ENCODE measurements around the gene WASHC1. TPM values are rescaled to one million over a fixed set of nuclear protein-coding genes. Genes with fewer than 3 reads are reported as not detected.
"Not testable (repeated sequence)": the region's sequence is repeated elsewhere in the genome, so short reads cannot be mapped to it uniquely, and the experiment has no call there.

The WASHC1 gene
- total RNA-seq, 1 donor from 2014 or later: 4.3 TPM

DNA sequence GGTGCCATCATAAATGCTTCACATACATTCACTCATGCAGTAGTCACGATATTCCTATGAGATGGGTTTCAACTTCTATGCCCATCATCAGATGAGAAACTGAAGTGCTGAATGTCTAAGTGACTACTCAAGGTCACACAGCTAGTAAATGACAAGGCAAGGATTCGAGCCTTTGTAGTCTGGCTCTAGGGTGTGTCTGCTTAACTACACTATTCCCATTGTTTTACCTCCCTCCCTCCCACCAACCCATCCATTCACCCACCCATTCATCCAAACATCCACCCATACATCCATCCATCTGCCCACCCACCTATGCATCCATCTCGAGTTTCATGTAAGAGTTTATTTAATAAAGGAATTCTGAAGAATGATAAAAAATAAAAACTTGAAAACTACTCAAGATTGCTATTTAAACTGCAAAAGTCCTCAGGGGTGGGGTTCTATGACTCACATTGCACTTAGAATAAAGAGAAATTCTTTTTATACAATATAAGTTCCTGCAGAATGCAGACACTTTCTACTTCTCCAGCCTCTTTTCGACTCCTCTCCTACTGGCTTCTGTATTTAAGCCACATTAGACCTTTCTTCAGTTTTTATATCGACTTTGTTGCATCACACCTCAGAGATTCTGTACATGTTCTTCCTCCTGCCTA, 19.1 kb upstream of the WASHC1 start:
- H3K27ac ChIP-seq; H3K27me3 ChIP-seq; H3K27me3 Mint-ChIP-seq (ENCODE audit: insufficient read depth, low read depth); H3F3A ChIP-seq (ENCODE audit: low read depth); H2AFZ ChIP-seq (replicated peaks); H3K9me3 Mint-ChIP-seq; H3K9me3 ChIP-seq (ENCODE audit: low read depth); H3K9ac ChIP-seq; H3K4me3 ChIP-seq; DNase-seq (ENCODE audit: low spot score); H3K4me1 Mint-ChIP-seq; H3K36me3 ChIP-seq; H3K4me2 ChIP-seq; H3K4me1 ChIP-seq; H4K20me1 ChIP-seq (ENCODE audit: low read depth); H3K36me3 Mint-ChIP-seq; H3K79me2 ChIP-seq (ENCODE audit: low read depth); H3K27ac Mint-ChIP-seq; H3K4me3 Mint-ChIP-seq: not testable (repeated sequence)

DNA sequence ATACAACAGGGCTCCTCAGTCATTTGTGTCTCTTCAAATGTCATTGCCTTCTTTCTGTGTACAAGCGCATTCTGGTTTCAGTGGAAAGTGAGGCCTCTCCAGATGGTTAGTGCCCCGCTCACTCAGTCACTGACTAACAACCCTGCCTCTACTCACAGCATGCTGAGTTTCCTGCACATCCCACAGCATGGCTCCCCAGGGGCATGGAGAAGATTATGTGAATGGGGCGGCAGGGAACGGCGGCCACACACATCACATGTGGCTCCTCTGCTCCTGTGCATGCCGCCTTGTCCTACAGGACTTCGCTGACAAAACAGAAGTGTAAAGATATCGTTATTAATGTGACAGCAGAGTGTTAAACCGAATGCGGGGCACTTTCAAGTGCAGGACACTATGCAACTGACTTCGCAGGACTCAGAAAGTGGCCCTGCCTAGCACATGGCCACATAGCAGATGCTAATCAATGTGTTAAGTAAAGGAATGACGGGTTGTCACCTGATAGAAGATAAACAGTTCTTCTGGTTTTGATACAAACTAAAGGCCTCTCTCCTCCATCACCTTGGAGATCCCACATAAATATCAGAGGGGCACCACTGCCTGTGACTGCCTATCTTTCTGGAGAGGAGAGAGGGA, 17.5 kb upstream of the WASHC1 start:
- H3K36me3 ChIP-seq; DNase-seq (ENCODE audit: low spot score); H3K4me1 ChIP-seq; H3K4me3 ChIP-seq; H3K27ac ChIP-seq; H3K9me3 Mint-ChIP-seq; H3K4me3 Mint-ChIP-seq; H3F3A ChIP-seq (ENCODE audit: low read depth); H3K36me3 Mint-ChIP-seq; H3K27me3 Mint-ChIP-seq (ENCODE audit: insufficient read depth, low read depth); H3K9me3 ChIP-seq (ENCODE audit: low read depth); H3K79me2 ChIP-seq (ENCODE audit: low read depth); H3K4me1 Mint-ChIP-seq; H3K9ac ChIP-seq; H3K4me2 ChIP-seq; H3K27me3 ChIP-seq; H4K20me1 ChIP-seq (ENCODE audit: low read depth); H3K27ac Mint-ChIP-seq; H2AFZ ChIP-seq (replicated peaks): not testable (repeated sequence)

DNA sequence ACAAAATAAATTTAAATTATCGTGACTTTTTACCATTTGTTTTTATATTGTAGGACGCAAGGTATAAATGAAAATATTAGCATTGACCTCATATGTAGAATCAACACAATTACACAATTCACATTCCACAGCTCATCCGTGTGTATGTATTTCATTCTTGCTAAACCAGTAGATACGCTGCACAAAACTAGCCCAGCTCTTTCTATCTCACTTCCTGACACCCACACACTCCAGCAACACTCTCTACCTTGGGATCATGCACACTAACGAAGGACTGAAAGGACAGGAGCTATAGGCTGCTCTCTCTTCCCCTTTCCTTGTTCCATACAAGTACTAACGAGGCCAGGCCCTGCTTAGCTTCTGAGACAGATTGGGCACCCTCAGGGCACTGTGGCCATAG, 16.9 kb upstream of the WASHC1 start:
- not testable (repeated sequence) for H3K36me3 ChIP-seq; H3K9me3 ChIP-seq (ENCODE audit: low read depth); H2AFZ ChIP-seq (replicated peaks); H3K27me3 Mint-ChIP-seq (ENCODE audit: insufficient read depth, low read depth); H3K27ac ChIP-seq; H3K36me3 Mint-ChIP-seq; H3F3A ChIP-seq (ENCODE audit: low read depth); H3K9me3 Mint-ChIP-seq; H3K4me2 ChIP-seq; H4K20me1 ChIP-seq (ENCODE audit: low read depth); DNase-seq (ENCODE audit: low spot score); H3K4me3 Mint-ChIP-seq; H3K27me3 ChIP-seq; H3K4me3 ChIP-seq; H3K27ac Mint-ChIP-seq; H3K9ac ChIP-seq; H3K4me1 ChIP-seq; H3K79me2 ChIP-seq (ENCODE audit: low read depth); H3K4me1 Mint-ChIP-seq

DNA sequence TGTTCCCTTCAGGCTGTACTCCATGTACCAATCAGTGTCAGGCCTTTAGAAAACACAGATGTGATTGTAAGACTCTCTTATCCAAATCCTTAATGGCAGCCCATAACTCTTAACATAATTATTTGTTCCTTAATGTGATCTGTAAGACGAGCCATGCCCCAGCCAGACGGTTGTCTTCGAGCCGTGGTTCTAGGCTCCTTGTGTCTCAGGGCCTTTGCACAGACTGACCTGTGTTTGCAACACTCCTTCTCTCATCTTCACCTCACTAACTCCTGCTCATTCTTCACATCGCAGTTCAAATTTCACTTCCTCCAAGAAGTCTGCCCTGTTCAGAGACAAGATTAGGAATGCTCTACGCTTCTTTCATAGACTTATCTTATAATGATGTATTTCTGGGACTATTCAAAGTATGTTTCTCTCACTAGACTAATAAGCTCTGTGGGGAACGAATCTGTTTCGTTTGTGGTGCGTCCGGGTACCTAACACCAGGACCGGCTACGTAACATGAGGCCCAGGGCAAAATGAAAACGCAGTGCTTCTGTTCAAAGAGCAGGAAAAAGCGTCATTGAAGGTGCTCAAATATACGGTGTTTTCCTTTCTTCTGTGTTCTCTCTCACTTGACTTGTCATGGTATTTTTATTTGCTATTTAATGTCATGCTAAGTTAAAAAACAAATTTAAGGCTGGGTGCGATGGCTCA, 16.1 kb upstream of the WASHC1 start:
- H3K79me2 ChIP-seq (ENCODE audit: low read depth); H3K36me3 Mint-ChIP-seq; H3K4me1 ChIP-seq; H3K27me3 ChIP-seq; H3K9ac ChIP-seq; H3K4me2 ChIP-seq; H3K4me3 Mint-ChIP-seq; H3K27me3 Mint-ChIP-seq (ENCODE audit: insufficient read depth, low read depth); H3F3A ChIP-seq (ENCODE audit: low read depth); H3K4me3 ChIP-seq; H3K36me3 ChIP-seq; H3K27ac Mint-ChIP-seq; H3K27ac ChIP-seq; H3K9me3 ChIP-seq (ENCODE audit: low read depth); H4K20me1 ChIP-seq (ENCODE audit: low read depth); H3K4me1 Mint-ChIP-seq; DNase-seq (ENCODE audit: low spot score); H2AFZ ChIP-seq (replicated peaks); H3K9me3 Mint-ChIP-seq: not testable (repeated sequence)

DNA sequence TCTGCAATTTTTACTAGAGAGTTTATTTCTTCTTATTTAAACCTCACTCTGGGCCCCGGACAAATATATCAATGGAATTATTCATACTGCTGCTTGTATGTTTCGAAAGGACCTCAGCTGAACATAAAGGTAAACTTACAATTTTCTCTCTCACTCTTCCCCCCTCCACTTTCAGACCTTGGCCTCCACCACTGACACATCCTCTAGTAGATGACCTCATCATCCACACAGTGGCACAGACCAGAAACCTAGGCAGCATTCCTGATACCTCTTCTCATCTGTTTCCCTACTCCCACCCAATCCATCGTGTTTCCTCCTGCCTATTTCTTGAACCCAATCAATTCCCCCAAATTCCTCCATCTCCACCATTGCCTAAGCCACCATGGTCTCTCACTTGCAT, 15.2 kb upstream of the WASHC1 start:
- not testable (repeated sequence) for H3K79me2 ChIP-seq (ENCODE audit: low read depth); H3K4me1 Mint-ChIP-seq

DNA sequence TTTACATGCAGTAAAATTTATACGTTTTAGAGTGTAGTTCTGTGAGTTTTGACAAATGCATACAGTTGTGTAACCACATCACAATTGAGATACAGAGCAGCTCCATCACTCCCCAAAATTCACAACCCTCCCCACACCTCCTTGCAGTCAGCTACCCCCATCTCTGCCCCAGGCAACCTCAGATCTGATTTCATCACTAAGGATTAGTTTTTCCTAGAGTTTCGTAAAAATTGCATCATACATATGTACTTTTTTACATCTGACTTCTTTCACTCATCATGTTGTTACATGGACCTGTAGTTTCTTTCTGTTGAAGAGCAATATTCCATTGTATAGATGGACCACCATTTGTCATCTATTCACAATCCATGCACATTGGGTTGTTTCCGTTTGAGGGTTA, 14.4 kb upstream of the WASHC1 start:
- not testable (repeated sequence) for H2AFZ ChIP-seq (replicated peaks); DNase-seq (ENCODE audit: low spot score); H3K27me3 ChIP-seq; H3K27ac Mint-ChIP-seq; H3K27ac ChIP-seq; H3K4me3 Mint-ChIP-seq; H3K4me3 ChIP-seq; H3K4me1 ChIP-seq; H3K9me3 Mint-ChIP-seq; H3K9me3 ChIP-seq (ENCODE audit: low read depth); H3K36me3 ChIP-seq; H3F3A ChIP-seq (ENCODE audit: low read depth); H3K4me2 ChIP-seq; H3K36me3 Mint-ChIP-seq; H3K9ac ChIP-seq; H4K20me1 ChIP-seq (ENCODE audit: low read depth); H3K27me3 Mint-ChIP-seq (ENCODE audit: insufficient read depth, low read depth); H3K4me1 Mint-ChIP-seq; H3K79me2 ChIP-seq (ENCODE audit: low read depth)

More for the DNA sequence above, 15.2 kb upstream of the WASHC1 start:
- not testable (repeated sequence) for H3K4me3 ChIP-seq; H3K4me3 Mint-ChIP-seq; H3K36me3 ChIP-seq; H3K36me3 Mint-ChIP-seq; H3K9ac ChIP-seq; H3K27me3 Mint-ChIP-seq (ENCODE audit: insufficient read depth, low read depth); DNase-seq (ENCODE audit: low spot score); H3K9me3 Mint-ChIP-seq; H4K20me1 ChIP-seq (ENCODE audit: low read depth); H3K4me1 ChIP-seq; H2AFZ ChIP-seq (replicated peaks); H3K27ac Mint-ChIP-seq; H3K9me3 ChIP-seq (ENCODE audit: low read depth); H3K27me3 ChIP-seq; H3K4me2 ChIP-seq; H3F3A ChIP-seq (ENCODE audit: low read depth); H3K27ac ChIP-seq

DNA sequence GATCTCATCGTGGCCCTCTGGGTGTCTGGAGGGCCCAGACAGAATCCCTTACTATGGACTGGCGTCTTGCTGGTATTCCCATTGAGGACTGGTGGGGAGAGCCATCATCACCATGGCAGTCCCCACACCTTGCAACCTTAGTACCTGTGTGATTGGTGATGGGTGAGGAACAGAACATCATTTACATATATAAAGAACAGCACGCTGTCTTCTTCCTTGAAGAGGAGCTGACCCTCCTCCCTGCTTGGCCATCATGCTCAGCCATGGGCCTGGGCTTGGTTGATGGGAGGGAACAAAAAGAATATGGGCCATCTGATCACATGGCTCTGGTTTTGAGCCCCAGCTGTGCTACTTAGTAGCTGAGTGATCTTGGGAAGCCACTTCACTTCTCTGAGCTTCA, 13.9 kb upstream of the WASHC1 start:
- H2AFZ ChIP-seq (replicated peaks); H3K4me1 ChIP-seq; H3K4me1 Mint-ChIP-seq; H3K4me3 Mint-ChIP-seq; H3K4me2 ChIP-seq; H3F3A ChIP-seq (ENCODE audit: low read depth); H3K9ac ChIP-seq; DNase-seq (ENCODE audit: low spot score); H3K27me3 ChIP-seq; H4K20me1 ChIP-seq (ENCODE audit: low read depth); H3K9me3 ChIP-seq (ENCODE audit: low read depth); H3K27ac ChIP-seq; H3K27ac Mint-ChIP-seq; H3K36me3 Mint-ChIP-seq; H3K36me3 ChIP-seq; H3K79me2 ChIP-seq (ENCODE audit: low read depth); H3K9me3 Mint-ChIP-seq; H3K4me3 ChIP-seq; H3K27me3 Mint-ChIP-seq (ENCODE audit: insufficient read depth, low read depth): not testable (repeated sequence)

DNA sequence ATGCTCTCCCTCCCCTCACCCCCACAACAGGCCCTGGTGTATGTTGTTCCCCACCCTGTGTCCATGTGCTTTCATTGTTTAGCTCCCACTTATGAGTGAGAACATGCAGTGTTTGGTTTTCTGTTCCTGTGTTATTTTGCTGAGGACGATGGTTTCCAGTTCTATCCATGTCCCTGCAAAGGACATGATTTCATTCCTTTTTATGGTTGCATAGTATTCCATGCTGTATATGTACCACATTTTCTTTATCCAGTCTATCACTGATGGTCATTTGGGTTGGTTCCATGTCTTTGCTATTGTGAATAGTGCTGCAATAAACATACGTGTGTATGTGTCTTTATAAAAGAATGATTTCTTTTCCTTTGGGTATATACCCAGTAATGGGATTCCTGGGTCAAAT, 12.6 kb upstream of the WASHC1 start:
- H4K20me1 ChIP-seq (ENCODE audit: low read depth); H3K27me3 Mint-ChIP-seq (ENCODE audit: insufficient read depth, low read depth); H3K4me2 ChIP-seq; H3K4me1 ChIP-seq; H2AFZ ChIP-seq (replicated peaks); H3K36me3 ChIP-seq; H3K79me2 ChIP-seq (ENCODE audit: low read depth); H3K4me3 ChIP-seq; H3K9me3 Mint-ChIP-seq; H3K27me3 ChIP-seq; H3K4me3 Mint-ChIP-seq; H3F3A ChIP-seq (ENCODE audit: low read depth); H3K9ac ChIP-seq; DNase-seq (ENCODE audit: low spot score); H3K9me3 ChIP-seq (ENCODE audit: low read depth); H3K27ac ChIP-seq; H3K27ac Mint-ChIP-seq; H3K4me1 Mint-ChIP-seq; H3K36me3 Mint-ChIP-seq: not testable (repeated sequence)

Data from neural progenitor cell (in vitro differentiated cells).